Brain microvascular endothelial cell (primary cell): Measurements from ENCODE around the gene QRFP.
A peak's percentile ranks its signal among the peaks of the same experiment; 100 is the strongest.

Experiments
- DNase-seq: peaks from one replicate; pipeline ENCODE4 v3.0.0-alpha.2; 2020
- H3K27ac ChIP-seq: fragments of 250-450 bp; sonication (Bioruptor Pico); 2 replicates; pipeline ENCODE4 v1.5.1; 2020; ENCODE audit warnings: mild to moderate bottlenecking, moderate library complexity
- H3K27me3 ChIP-seq: fragments of 250-450 bp; sonication (Bioruptor Pico); replicated peaks from 2 replicates; pipeline ENCODE4 v1.5.1; 2020; ENCODE audit warnings: mild to moderate bottlenecking
- H3K36me3 ChIP-seq: fragments of 250-450 bp; sonication (Bioruptor Pico); replicated peaks from 2 replicates; pipeline ENCODE4 v1.5.1; 2020; ENCODE audit warnings: mild to moderate bottlenecking
- H3K4me3 ChIP-seq: 2 replicates; pipeline ENCODE4 v1.5.1; 2011; ENCODE audit warnings: low read depth, mild to moderate bottlenecking, control low read depth, low read length, moderate library complexity
- CTCF ChIP-seq: IDR thresholded peaks from 2 replicates; pipeline ENCODE4 v1.5.1; 2011; ENCODE audit warnings: low read depth, mild to moderate bottlenecking, moderate library complexity, low read length, control low read depth, inconsistent platforms; ENCODE audit errors: missing control alignments
- in situ Hi-C: cut with HindIII; loops from 2 replicates; pipeline ENCODE4 v1.10.0; 2017; ENCODE audit warnings: low sequenced_read_pairs, low pct_ligation_motif_present

QRFP gene

GRCh38 chr9:130877300-130877699 lies 19.3 kb downstream of the QRFP start:
- Histone ChIP-seq H3K4me3 (no peak overlapping the region), H3K27ac (no peak overlapping the region)

GRCh38 chr9:130874783-130875182 lies 21.8 kb downstream of the QRFP start:
- Histone ChIP-seq H3K4me3 (no peak overlapping the region), H3K36me3 (peaks cover 98% of the 10 kb centered on the region), H3K27ac (peak overlapping the region; percentile 1), H3K27me3 (no peaks in the 10 kb centered on the region)
- in situ Hi-C loops: loop anchor here (25.0 kb wide), 1 partner anchor 162 kb away; no protein-coding TSS in a partner anchor
- no peak for TF ChIP-seq CTCF
- DNase-seq: no peak

More at GRCh38 chr9:130877300-130877699, 19.3 kb downstream of the QRFP start:
- Histone ChIP-seq H3K36me3 (peaks cover 98% of the 10 kb centered on the region), H3K27me3 (no peaks in the 10 kb centered on the region)
- no peak for DNase-seq
- TF ChIP-seq CTCF: no peak
- in situ Hi-C loops: no loop called here

GRCh38 chr9:130873966-130874365 lies 22.6 kb downstream of the QRFP start:
- no peaks in the 10 kb centered on the region for H3K27me3 ChIP-seq
- no peak for TF ChIP-seq CTCF
- H3K27ac ChIP-seq: peak overlapping the region; percentile 9
- no peak for DNase-seq
- peaks cover 97% of the 10 kb centered on the region for H3K36me3 ChIP-seq
- H3K4me3 ChIP-seq: no peak overlapping the region
- in situ Hi-C loops: loop anchor here (25.0 kb wide), 1 partner anchor 162 kb away; no protein-coding TSS in a partner anchor

DNA sequence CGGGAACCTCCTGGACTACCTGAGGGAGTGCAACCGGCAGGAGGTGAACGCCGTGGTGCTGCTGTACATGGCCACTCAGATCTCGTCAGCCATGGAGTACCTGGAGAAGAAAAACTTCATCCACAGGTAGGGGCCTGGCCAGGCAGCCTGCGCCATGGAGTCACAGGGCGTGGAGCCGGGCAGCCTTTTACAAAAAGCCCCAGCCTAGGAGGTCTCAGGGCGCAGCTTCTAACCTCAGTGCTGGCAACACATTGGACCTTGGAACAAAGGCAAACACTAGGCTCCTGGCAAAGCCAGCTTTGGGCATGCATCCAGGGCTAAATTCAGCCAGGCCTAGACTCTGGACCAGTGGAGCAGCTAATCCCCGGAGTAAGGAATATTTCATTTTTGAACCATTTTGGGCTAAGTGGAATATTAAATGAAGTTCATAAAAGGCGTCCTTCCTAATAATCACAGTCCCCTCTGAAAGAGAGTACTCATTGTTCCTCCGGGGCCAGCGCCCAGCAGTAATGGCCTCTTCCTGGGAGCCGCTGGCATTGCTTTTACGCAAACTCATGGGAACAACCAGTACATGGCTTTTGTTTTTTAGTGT lies 23.6 kb downstream of the QRFP start:
- no peak for TF ChIP-seq CTCF
- H3K27me3 ChIP-seq: no peaks in the 10 kb centered on the region
- DNase-seq: no peak

GRCh38 chr9:130872508-130872907 lies 24.1 kb downstream of the QRFP start:
- no peak overlapping the region for H3K4me3 ChIP-seq
- no peaks in the 10 kb centered on the region for H3K27me3 ChIP-seq
- no peak for TF ChIP-seq CTCF
- in situ Hi-C loops: loop anchor here (25.0 kb wide), 1 partner anchor 160 kb away; no protein-coding TSS in a partner anchor
- DNase-seq: no peak
- H3K27ac ChIP-seq: no peak overlapping the region
- peaks cover 86% of the 10 kb centered on the region for H3K36me3 ChIP-seq

More for the DNA sequence above, 23.6 kb downstream of the QRFP start:
- Histone ChIP-seq H3K36me3 (peaks cover 90% of the 10 kb centered on the region), H3K4me3 (no peak overlapping the region), H3K27ac (no peak overlapping the region)
- in situ Hi-C loops: loop anchor here (25.0 kb wide), 1 partner anchor 161 kb away; no protein-coding TSS in a partner anchor
